Psoas muscle (tissue), 8 donors: ENCODE results near the gene SH3PXD2B. TPM values are rescaled to one million over a fixed set of nuclear protein-coding genes. Genes with fewer than 3 reads are reported as not detected.

Experiments used
- ATAC-seq, 4 donors: fragments of 200-7000 bp; cut with Tn5 transposase; one replicate each; pipeline ENCODE4 v1.9.1; 2020; ENCODE audit warnings: moderate library complexity in 3 of 4, mild to moderate bottlenecking in 2 of 4
- DNase-seq, 2 donors: peaks; one replicate each; pipeline ENCODE4 v3.0.0-alpha.2; 2020
- H3K27ac ChIP-seq: fragments of 200-600 bp; one replicate; pipeline ENCODE4 v1.8.0; 2022
- H3K27me3 ChIP-seq, 3 donors: fragments of 200-600 bp in 1 of 3; one replicate each; pipeline versions ENCODE4 v1.6.1 to v1.8.0; 2013 to 2022; ENCODE audit warnings: low read length in 2 of 3, mild to moderate bottlenecking in 2 of 3, moderate library complexity in 1 of 3; ENCODE audit not compliant: insufficient read depth in 3 of 3
- H3K36me3 ChIP-seq, 2 donors: fragments of 200-600 bp in 1 of 2; one replicate each; pipeline versions ENCODE4 v1.6.1 to v1.8.0; 2013 to 2022; ENCODE audit warnings: low read depth in 1 of 2, mild to moderate bottlenecking in 1 of 2, moderate library complexity in 1 of 2; ENCODE audit not compliant: insufficient read depth in 1 of 2
- H3K4me1 ChIP-seq: fragments of 200-600 bp; one replicate; pipeline ENCODE4 v1.8.0; 2022
- H3K4me3 ChIP-seq: fragments of 200-600 bp; one replicate; pipeline ENCODE4 v1.8.0; 2022; ENCODE audit warnings: mild to moderate bottlenecking
- H3K9me3 ChIP-seq: fragments of 200-600 bp; one replicate; pipeline ENCODE4 v1.8.0; 2022
- CTCF ChIP-seq: fragments of 200-600 bp; IDR thresholded peaks from one replicate; pipeline ENCODE4 v1.8.0; 2022; ENCODE audit warnings: antibody characterized with exemption
- WGBS, 3 donors: extraction: QIAGEN DNeasy Blood & Tissue Kit; methylation state at CpG; one replicate each; pipeline versions ENCODE4 v1.1.6 to v1.1.7; 2013; 5-methylcytosine and 5-hydroxymethylcytosine counted together
- intact Hi-C, 2 donors: fragments of 100-400 bp; cut with DNase I; formaldehyde crosslinking; loops; one replicate each; pipeline versions ENCODE4 v1.11.0 to v1.14.2; 2022
- polyA plus RNA-seq, 3 donors: library from polyadenylated mRNA; stranded (reverse); fragments of 200-250 nt; gene quantifications; one replicate each; pipeline ENCODE4 v1.2.3, GENCODE V29; 2013
- total RNA-seq, 4 donors: library from RNA; stranded (reverse); fragmentation: NEBNext Ultra II Directional in 2 of 4; extraction: Animal tissue kit (Norgen Biotek cat#: 25700) in 2 of 4; gene quantifications; one replicate each; pipeline versions ENCODE4 v1.2.1 to v1.2.4, GENCODE V29; 2021 to 2023
- donor health status: healthy with polysubstance abuse.
- donor health status: DM: no; HTN: no; CAD: no; lungs with moderate emphysema.
- donor health status: Bipolar disorder and iron deficiency.
- donor health status: healthy.
- donor health status: DM: yes; HTN: yes; CAD: no.
- donor health status: DM: no; HTN: no; CAD: no.
- donor health status: DM: no; HTN: no; CAD: no.
- donor health status: DM: yes; HTN: yes; CAD: no.

Gene SH3PXD2B
- total and polyA plus RNA-seq, 7 donors = 0.58 to 5.3 (median 2.5) TPM

GRCh38 chr5:172434251-172434650, 20.1 kb downstream of the SH3PXD2B start:
- peak in 1 of 2 donors; percentile 21 for DNase-seq
- H3K9me3 ChIP-seq = no peaks in the 10 kb centered on the region
- intact Hi-C loops = no loop called here
- H3K27me3 ChIP-seq = no peaks in the 10 kb centered on the region
- H3K36me3 ChIP-seq = no peaks in the 10 kb centered on the region
- peaks cover 7% of the 10 kb centered on the region for H3K4me1 ChIP-seq
- no peak overlapping the region for H3K27ac ChIP-seq
- no peak for ATAC-seq
- whole genome bisulfite sequencing, 3 donors = 57 to 81% (median 67%) methylated on average over 7 of the region's 7 CpGs
- TF ChIP-seq CTCF = no peak
- H3K4me3 ChIP-seq = no peak overlapping the region

GRCh38 chr5:172433513-172433912, 20.8 kb downstream of the SH3PXD2B start:
- H3K4me1 ChIP-seq = peaks cover 7% of the 10 kb centered on the region
- intact Hi-C loops = no loop called here
- ATAC-seq (no peak), DNase-seq (peak in 1 of 2 donors; percentile 28)
- H3K36me3 ChIP-seq = no peaks in the 10 kb centered on the region
- TF ChIP-seq CTCF = no peak
- 90 to 95% (median 95%) methylated on average over 7 of the region's 7 CpGs for WGBS, 3 donors
- no peaks in the 10 kb centered on the region for H3K9me3 ChIP-seq
- H3K27me3 ChIP-seq = no peaks in the 10 kb centered on the region
- H3K27ac ChIP-seq = no peak overlapping the region
- H3K4me3 ChIP-seq = no peak overlapping the region

- Histone ChIP-seq H3K36me3 (no peaks in the 10 kb centered on the region), H3K27ac (no peak overlapping the region), H3K4me1 (peaks cover 5% of the 10 kb centered on the region), H3K9me3 (no peaks in the 10 kb centered on the region), H3K4me3 (no peak overlapping the region), H3K27me3 (no peaks in the 10 kb centered on the region)
- DNase-seq = no peak
- intact Hi-C loops = no loop called here
- 95 to 97% (median 96%) methylated on average over 3 of the region's 3 CpGs for WGBS, 3 donors
- TF ChIP-seq CTCF = no peak
- ATAC-seq = no peak
These were observed 21.3 kb downstream of the SH3PXD2B start for GRCh38 chr5:172433071-172433470.

- Histone ChIP-seq H3K27ac (peak overlapping the region; percentile 3), H3K27me3 (peaks cover 0 to 2% (median 0%) of the 10 kb centered on the region in 3 donors), H3K4me1 (no peaks in the 10 kb centered on the region), H3K36me3 (no peaks in the 10 kb centered on the region), H3K4me3 (no peak overlapping the region), H3K9me3 (no peaks in the 10 kb centered on the region)
- TF ChIP-seq CTCF = no peak
- WGBS, 3 donors = 67 to 78% (median 72%) methylated on average over 2 of the region's 2 CpGs
- DNase-seq (no peak), ATAC-seq (no peak)
- intact Hi-C loops = no loop called here
These were observed 24.0 kb downstream of the SH3PXD2B start for GRCh38 chr5:172430354-172430753.
